H9 (cell line): Measurements from ENCODE around the gene ICE1. TPM values are rescaled to one million over a fixed set of nuclear protein-coding genes. Genes with fewer than 3 reads are reported as not detected.

Experiments used
- DNase-seq: peaks from one replicate; pipeline ENCODE4 v3.0.0-alpha.2; 2017
- H2AFZ ChIP-seq: one replicate; pipeline ENCODE4 v1.6.1; 2013; ENCODE audit warnings: mild to moderate bottlenecking, low read length, control low read depth, moderate library complexity
- H2AK5ac ChIP-seq: 2 replicates; pipeline ENCODE4 v1.6.1; 2013; ENCODE audit warnings: low read length, control low read depth, mixed read lengths; ENCODE audit not compliant: insufficient read length
- H2BK120ac ChIP-seq: one replicate; pipeline ENCODE4 v1.6.1; 2013; ENCODE audit warnings: low read depth, mild to moderate bottlenecking, low read length, control low read depth, inconsistent platforms; ENCODE audit not compliant: poor library complexity, severe bottlenecking
- H2BK12ac ChIP-seq: 2 replicates; pipeline ENCODE4 v1.6.1; 2013; ENCODE audit warnings: low read length, control low read depth, mixed read lengths, low read depth; ENCODE audit not compliant: insufficient read length
- H2BK15ac ChIP-seq: 2 replicates; pipeline ENCODE4 v1.6.1; 2013; ENCODE audit warnings: low read depth, low read length, control low read depth
- H2BK20ac ChIP-seq: one replicate; pipeline ENCODE4 v1.6.1; 2013; ENCODE audit warnings: low read depth, mild to moderate bottlenecking, low read length, control low read depth, inconsistent platforms; ENCODE audit not compliant: poor library complexity, severe bottlenecking
- H2BK5ac ChIP-seq: 2 replicates; pipeline ENCODE4 v1.6.1; 2013; ENCODE audit warnings: low read length, control low read depth, mixed read lengths; ENCODE audit not compliant: insufficient read length
- H3K14ac ChIP-seq: 2 replicates; pipeline ENCODE4 v1.6.1; 2013; ENCODE audit warnings: low read length, control low read depth; ENCODE audit not compliant: insufficient read depth
- H3K18ac ChIP-seq: 2 replicates; pipeline ENCODE4 v1.6.1; 2013; ENCODE audit warnings: low read depth, mild to moderate bottlenecking, mixed read lengths, low read length, control low read depth; ENCODE audit not compliant: insufficient read length
- H3K23ac ChIP-seq: 2 replicates; pipeline ENCODE4 v1.6.1; 2013; ENCODE audit warnings: low read length, control low read depth, mixed read lengths, low read depth; ENCODE audit not compliant: insufficient read length
- H3K23me2 ChIP-seq: 2 replicates; pipeline ENCODE4 v1.6.1; 2013; ENCODE audit warnings: low read depth, mild to moderate bottlenecking, mixed read lengths, low read length, control low read depth; ENCODE audit not compliant: insufficient read length, poor library complexity, severe bottlenecking
- H3K27ac ChIP-seq: 2 replicates; pipeline ENCODE4 v1.5.1; 2013; ENCODE audit warnings: low read length, control low read depth, mixed read lengths, low read depth; ENCODE audit not compliant: insufficient read length
- H3K27me3 ChIP-seq: 2 replicates; pipeline ENCODE4 v1.6.1; 2013; ENCODE audit warnings: low read length, control low read depth, inconsistent platforms; ENCODE audit not compliant: insufficient read depth
- H3K4ac ChIP-seq: 2 replicates; pipeline ENCODE4 v1.6.1; 2013; ENCODE audit warnings: low read depth, mild to moderate bottlenecking, control low read depth, inconsistent platforms, low read length, moderate library complexity
- H3K4me1 ChIP-seq: 2 replicates; pipeline ENCODE4 v1.6.1; 2013; ENCODE audit warnings: low read length, control low read depth, inconsistent platforms; ENCODE audit not compliant: insufficient read depth
- H3K4me2 ChIP-seq: 2 replicates; pipeline ENCODE4 v1.6.1; 2013; ENCODE audit warnings: low read length, control low read depth, mixed read lengths; ENCODE audit not compliant: insufficient read length, insufficient read depth
- H3K56ac ChIP-seq: 2 replicates; pipeline ENCODE4 v1.6.1; 2013; ENCODE audit warnings: low read depth, mild to moderate bottlenecking, mixed read lengths, low read length, control low read depth; ENCODE audit not compliant: insufficient read length
- H3K79me1 ChIP-seq: 2 replicates; pipeline ENCODE4 v1.6.1; 2013; ENCODE audit warnings: low read depth, mild to moderate bottlenecking, moderate library complexity, low read length, control low read depth, inconsistent platforms; ENCODE audit not compliant: insufficient read depth, poor library complexity, severe bottlenecking
- H3K79me2 ChIP-seq: 2 replicates; pipeline ENCODE4 v1.6.1; 2013; ENCODE audit warnings: low read length, control low read depth, inconsistent platforms; ENCODE audit not compliant: insufficient read depth
- H3K9ac ChIP-seq: 2 replicates; pipeline ENCODE4 v1.6.1; 2013; ENCODE audit warnings: low read length, control low read depth, mixed read lengths; ENCODE audit not compliant: insufficient read length; ENCODE audit errors: extremely low read depth
- H3K9me3 ChIP-seq: one replicate; pipeline ENCODE4 v1.6.1; 2013; ENCODE audit warnings: low read depth, low read length, inconsistent platforms; ENCODE audit not compliant: control insufficient read depth
- H3T11ph ChIP-seq: one replicate; pipeline ENCODE4 v1.6.1; 2013; ENCODE audit warnings: mild to moderate bottlenecking, low read length, control low read depth, inconsistent platforms
- H4K20me1 ChIP-seq: one replicate; pipeline ENCODE4 v1.6.1; 2013; ENCODE audit not compliant: control insufficient read depth, insufficient read length, insufficient read depth
- H4K5ac ChIP-seq: 2 replicates; pipeline ENCODE4 v1.6.1; 2013; ENCODE audit warnings: low read depth, mild to moderate bottlenecking, mixed read lengths, low read length, control low read depth; ENCODE audit not compliant: insufficient read length
- H4K8ac ChIP-seq: replicated peaks from 2 replicates; pipeline ENCODE4 v1.6.1; 2013; ENCODE audit warnings: low read length, control low read depth, mixed read lengths, low read depth; ENCODE audit not compliant: insufficient read length
- H4K91ac ChIP-seq: 2 replicates; pipeline ENCODE4 v1.6.1; 2013; ENCODE audit warnings: low read depth, mild to moderate bottlenecking, moderate library complexity, mixed read lengths, low read length, control low read depth; ENCODE audit not compliant: insufficient read length
- H3K27ac Mint-ChIP-seq, 3 experiments: 2 replicates in 2 of 3; 3 replicates in 1 of 3; pipeline ENCODE4 v1.8.0; 2020 to 2021; ENCODE audit warnings: mixed read lengths in 3 of 3, mild to moderate bottlenecking in 1 of 3, moderate library complexity in 1 of 3
- H3K27me3 Mint-ChIP-seq: 2 replicates; pipeline ENCODE4 v1.8.0; 2021; ENCODE audit warnings: low read depth, mild to moderate bottlenecking, moderate library complexity, mixed read lengths
- H3K36me3 Mint-ChIP-seq, 3 experiments: 2 replicates in 2 of 3; 3 replicates in 1 of 3; pipeline ENCODE4 v1.8.0; 2020 to 2021; ENCODE audit warnings: low read depth in 3 of 3, mixed read lengths in 3 of 3; ENCODE audit not compliant: insufficient read depth in 1 of 3
- H3K4me1 Mint-ChIP-seq, 2 experiments: 2 replicates each; pipeline ENCODE4 v1.8.0; 2020; ENCODE audit warnings: mixed read lengths in 2 of 2
- H3K4me3 Mint-ChIP-seq, 2 experiments: 2 replicates in 1 of 2; 3 replicates in 1 of 2; pipeline ENCODE4 v1.8.0; 2020 to 2021; ENCODE audit warnings: mild to moderate bottlenecking in 2 of 2, mixed read lengths in 2 of 2, moderate library complexity in 1 of 2
- H3K9me3 Mint-ChIP-seq, 2 experiments: 2 replicates in 1 of 2; 3 replicates in 1 of 2; pipeline ENCODE4 v1.8.0; 2020; ENCODE audit warnings: mild to moderate bottlenecking in 2 of 2, mixed read lengths in 2 of 2, moderate library complexity in 1 of 2
- CTCF ChIP-seq: fragments of 200-600 bp; sonication (generic); conservative IDR thresholded peaks from 3 replicates; pipeline ENCODE4 v1.8.0; 2021; ENCODE audit warnings: antibody characterized with exemption, mild to moderate bottlenecking
- WGBS: extraction: QIAGEN DNeasy Blood & Tissue Kit; methylation state at CpG from one replicate; pipeline ENCODE4 v1.1.7; 2013; ENCODE audit warnings: missing lambda C conversion rate, low lambda C conversion rate, mixed read lengths; ENCODE audit not compliant: insufficient read length; ENCODE audit errors: extremely low coverage; 5-methylcytosine and 5-hydroxymethylcytosine counted together
- total RNA-seq: library from RNA; stranded (reverse); gene quantifications from 2 replicates; pipeline ENCODE4 v1.2.1, GENCODE V29; 2021

The ICE1 gene
- total RNA-seq, 1 experiment from 2014 or later: 45.1 TPM

GRCh38 chr5:5432020-5432707 is 9.7 kb downstream of the ICE1 start:
- TF ChIP-seq CTCF: no peak
- no peak overlapping the region for H2BK5ac ChIP-seq
- H3K18ac ChIP-seq: no peak overlapping the region
- no peak overlapping the region for H3K56ac ChIP-seq
- no peak overlapping the region for H2BK15ac ChIP-seq
- no peak for DNase-seq
- Mint-ChIP-seq H3K36me3 (peaks cover under 1 to 3% (median under 1%) of the 10 kb centered on the region in 3 experiments; a peak in 4 of 7 replicates), H3K9me3 (no peaks in the 10 kb centered on the region), H3K27me3 (no peaks in the 10 kb centered on the region), H3K4me1 (peaks cover 2 to 3% of the 10 kb centered on the region in 2 experiments; a peak in 3 of 4 replicates), H3K4me3 (no peak overlapping the region), H3K27ac (no peak overlapping the region)
- H2BK20ac ChIP-seq: no peak overlapping the region
- no peak overlapping the region for H2AFZ ChIP-seq
- no peak overlapping the region for H3K4ac ChIP-seq
- H3T11ph ChIP-seq: no peak overlapping the region
- H3K4me2 ChIP-seq: no peak overlapping the region
- no peak overlapping the region for H3K9ac ChIP-seq
- H2AK5ac ChIP-seq: no peak overlapping the region
- H3K4me1 ChIP-seq: no peaks in the 10 kb centered on the region
- no peaks in the 10 kb centered on the region for H4K20me1 ChIP-seq
- H3K27me3 ChIP-seq: no peaks in the 10 kb centered on the region
- no peaks in the 10 kb centered on the region for H3K9me3 ChIP-seq
- no peak overlapping the region for H2BK120ac ChIP-seq
- no peaks in the 10 kb centered on the region for H3K23me2 ChIP-seq
- peaks cover 37% of the 10 kb centered on the region; the same call in 1 of the 2 replicates for H3K79me2 ChIP-seq
- H3K14ac ChIP-seq: no peak overlapping the region
- H4K5ac ChIP-seq: no peak overlapping the region
- no peak overlapping the region for H4K8ac ChIP-seq
- H3K27ac ChIP-seq: no peak overlapping the region
- no peak overlapping the region for H4K91ac ChIP-seq
- H3K79me1 ChIP-seq: peaks cover 8% of the 10 kb centered on the region
- H3K23ac ChIP-seq: no peak overlapping the region
- no CpG with 5 or more reads among the region's 4 CpGs for WGBS
- no peak overlapping the region for H2BK12ac ChIP-seq
